Gastrocnemius medialis (tissue), 4 donors: Measurements from ENCODE around the gene B9D2.

Experiments
- POLR2A ChIP-seq, 2 donors: fragments of 450-650 bp; IDR thresholded peaks; one replicate each; pipeline ENCODE4 v1.6.1; 2017; ENCODE audit warnings: antibody characterized with exemption in 2 of 2, mild to moderate bottlenecking in 2 of 2, moderate library complexity in 2 of 2
- TF ChIP-seq, protein P1 (sequence below), 5 experiments: fragments of 450-650 bp in 3 of 5; fragments of 200-600 bp in 2 of 5; sonication (generic) in 2 of 5; IDR thresholded peaks in 4 of 5; conservative IDR thresholded peaks in 1 of 5; 1 replicate in 4 of 5; 2 replicates in 1 of 5; pipeline ENCODE4 v1.5.1; 2016 to 2019; ENCODE audit warnings: antibody characterized with exemption in 5 of 5, mild to moderate bottlenecking in 3 of 5, moderate library complexity in 3 of 5

GRCh38 chr19:41321600-41322270 lies 42.2 kb downstream of the B9D2 start:
- TF ChIP-seq, protein P1, sequence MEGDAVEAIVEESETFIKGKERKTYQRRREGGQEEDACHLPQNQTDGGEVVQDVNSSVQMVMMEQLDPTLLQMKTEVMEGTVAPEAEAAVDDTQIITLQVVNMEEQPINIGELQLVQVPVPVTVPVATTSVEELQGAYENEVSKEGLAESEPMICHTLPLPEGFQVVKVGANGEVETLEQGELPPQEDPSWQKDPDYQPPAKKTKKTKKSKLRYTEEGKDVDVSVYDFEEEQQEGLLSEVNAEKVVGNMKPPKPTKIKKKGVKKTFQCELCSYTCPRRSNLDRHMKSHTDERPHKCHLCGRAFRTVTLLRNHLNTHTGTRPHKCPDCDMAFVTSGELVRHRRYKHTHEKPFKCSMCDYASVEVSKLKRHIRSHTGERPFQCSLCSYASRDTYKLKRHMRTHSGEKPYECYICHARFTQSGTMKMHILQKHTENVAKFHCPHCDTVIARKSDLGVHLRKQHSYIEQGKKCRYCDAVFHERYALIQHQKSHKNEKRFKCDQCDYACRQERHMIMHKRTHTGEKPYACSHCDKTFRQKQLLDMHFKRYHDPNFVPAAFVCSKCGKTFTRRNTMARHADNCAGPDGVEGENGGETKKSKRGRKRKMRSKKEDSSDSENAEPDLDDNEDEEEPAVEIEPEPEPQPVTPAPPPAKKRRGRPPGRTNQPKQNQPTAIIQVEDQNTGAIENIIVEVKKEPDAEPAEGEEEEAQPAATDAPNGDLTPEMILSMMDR (IDR thresholded peaks at IDR 0.05 in 4 of 5, conservative IDR thresholded peaks at IDR 0.05 in 1 of 5) = peak; percentile 51 to 73 (median 62)
- no peak for TF ChIP-seq POLR2A (IDR thresholded peaks at IDR 0.05)
